Bronchial epithelial cell (primary cell): ENCODE results near the gene KAT6B. TPM values are rescaled to one million over a fixed set of nuclear protein-coding genes. Genes with fewer than 3 reads are reported as not detected.

Source experiments
- DNase-seq: peaks from one replicate; pipeline ENCODE4 v3.0.0-alpha.2; 2010; ENCODE audit warnings: low read depth
- FAIRE-seq: peaks from 2 replicates; lab custom pipeline; 2011; peaks lifted over from hg19 to GRCh38; lab: Jason Lieb, UNC
- H3K27me3 ChIP-seq: 2 replicates; pipeline ENCODE4 v1.5.1; 2011; ENCODE audit warnings: low read length; ENCODE audit not compliant: control insufficient read depth, insufficient read depth
- H3K36me3 ChIP-seq: 2 replicates; pipeline ENCODE4 v1.5.1; 2011; ENCODE audit warnings: low read length; ENCODE audit not compliant: control insufficient read depth, insufficient read depth
- H3K4me3 ChIP-seq: 2 replicates; pipeline ENCODE4 v1.5.1; 2011; ENCODE audit warnings: mild to moderate bottlenecking, low read depth, low read length, control low read depth
- total RNA-seq: library from RNA; depleted of rRNA; stranded (reverse); fragments of >200 nt; gene quantifications from 2 replicates; pipeline ENCODE4 v1.2.1, GENCODE V29; 2014
- TF ChIP-seq, protein P1 (sequence below): IDR thresholded peaks from 2 replicates; pipeline ENCODE4 v1.5.1; 2011; ENCODE audit warnings: mild to moderate bottlenecking, moderate library complexity, low read length, control low read depth, inconsistent platforms; ENCODE audit not compliant: insufficient read depth, severe bottlenecking

KAT6B gene
- total RNA-seq, 1 donor from 2014 or later = 8.7 TPM

DNA sequence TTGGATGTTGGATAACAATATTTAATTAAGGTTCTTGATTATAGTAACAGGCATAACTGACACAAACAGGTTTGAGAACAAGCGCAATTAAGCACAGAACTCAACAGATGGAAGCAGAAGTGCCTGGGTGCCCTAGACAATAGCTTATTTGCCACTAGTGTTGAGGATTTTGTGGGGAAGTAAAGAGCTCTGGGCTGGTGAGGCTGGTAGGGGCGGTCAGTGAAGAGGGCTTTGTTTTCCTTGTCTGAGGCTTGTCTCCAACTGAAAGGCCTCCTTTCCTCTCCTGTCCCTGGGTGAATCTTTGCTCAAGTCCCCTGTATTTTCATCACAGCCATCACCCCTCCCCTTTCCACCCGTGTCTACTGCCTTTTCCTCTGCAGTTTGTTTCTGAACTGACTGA, 104.6 kb downstream of the KAT6B start:
- Histone ChIP-seq H3K4me3 (no peak overlapping the region), H3K27me3 (no peaks in the 10 kb centered on the region), H3K36me3 (no peaks in the 10 kb centered on the region)
- DNase-seq (no peak), FAIRE-seq (no peak)
- TF ChIP-seq, protein P1, sequence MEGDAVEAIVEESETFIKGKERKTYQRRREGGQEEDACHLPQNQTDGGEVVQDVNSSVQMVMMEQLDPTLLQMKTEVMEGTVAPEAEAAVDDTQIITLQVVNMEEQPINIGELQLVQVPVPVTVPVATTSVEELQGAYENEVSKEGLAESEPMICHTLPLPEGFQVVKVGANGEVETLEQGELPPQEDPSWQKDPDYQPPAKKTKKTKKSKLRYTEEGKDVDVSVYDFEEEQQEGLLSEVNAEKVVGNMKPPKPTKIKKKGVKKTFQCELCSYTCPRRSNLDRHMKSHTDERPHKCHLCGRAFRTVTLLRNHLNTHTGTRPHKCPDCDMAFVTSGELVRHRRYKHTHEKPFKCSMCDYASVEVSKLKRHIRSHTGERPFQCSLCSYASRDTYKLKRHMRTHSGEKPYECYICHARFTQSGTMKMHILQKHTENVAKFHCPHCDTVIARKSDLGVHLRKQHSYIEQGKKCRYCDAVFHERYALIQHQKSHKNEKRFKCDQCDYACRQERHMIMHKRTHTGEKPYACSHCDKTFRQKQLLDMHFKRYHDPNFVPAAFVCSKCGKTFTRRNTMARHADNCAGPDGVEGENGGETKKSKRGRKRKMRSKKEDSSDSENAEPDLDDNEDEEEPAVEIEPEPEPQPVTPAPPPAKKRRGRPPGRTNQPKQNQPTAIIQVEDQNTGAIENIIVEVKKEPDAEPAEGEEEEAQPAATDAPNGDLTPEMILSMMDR = no peak

DNA sequence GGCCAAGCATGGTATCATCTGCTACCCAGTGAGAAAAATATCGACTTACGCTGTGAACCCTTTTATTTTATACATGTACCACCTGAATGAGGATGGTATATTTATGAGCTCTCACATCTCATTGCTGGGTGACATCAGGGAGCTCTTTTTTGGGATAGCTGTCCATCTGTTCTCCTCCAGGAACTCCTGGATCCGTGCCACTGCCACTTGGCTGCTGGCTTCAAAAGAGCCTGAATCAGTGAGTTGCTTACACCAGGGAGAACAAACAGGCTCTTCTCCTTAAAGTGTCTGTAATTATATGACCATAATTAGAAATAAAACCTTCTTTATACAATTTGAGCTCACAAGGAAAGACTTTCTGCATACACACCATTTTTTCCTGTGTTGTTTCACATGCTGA, 106.2 kb downstream of the KAT6B start:
- Histone ChIP-seq H3K27me3 (no peaks in the 10 kb centered on the region), H3K36me3 (no peaks in the 10 kb centered on the region), H3K4me3 (no peak overlapping the region)
- TF ChIP-seq, protein P1 = no peak
- no peak for DNase-seq
- FAIRE-seq = no peak

DNA sequence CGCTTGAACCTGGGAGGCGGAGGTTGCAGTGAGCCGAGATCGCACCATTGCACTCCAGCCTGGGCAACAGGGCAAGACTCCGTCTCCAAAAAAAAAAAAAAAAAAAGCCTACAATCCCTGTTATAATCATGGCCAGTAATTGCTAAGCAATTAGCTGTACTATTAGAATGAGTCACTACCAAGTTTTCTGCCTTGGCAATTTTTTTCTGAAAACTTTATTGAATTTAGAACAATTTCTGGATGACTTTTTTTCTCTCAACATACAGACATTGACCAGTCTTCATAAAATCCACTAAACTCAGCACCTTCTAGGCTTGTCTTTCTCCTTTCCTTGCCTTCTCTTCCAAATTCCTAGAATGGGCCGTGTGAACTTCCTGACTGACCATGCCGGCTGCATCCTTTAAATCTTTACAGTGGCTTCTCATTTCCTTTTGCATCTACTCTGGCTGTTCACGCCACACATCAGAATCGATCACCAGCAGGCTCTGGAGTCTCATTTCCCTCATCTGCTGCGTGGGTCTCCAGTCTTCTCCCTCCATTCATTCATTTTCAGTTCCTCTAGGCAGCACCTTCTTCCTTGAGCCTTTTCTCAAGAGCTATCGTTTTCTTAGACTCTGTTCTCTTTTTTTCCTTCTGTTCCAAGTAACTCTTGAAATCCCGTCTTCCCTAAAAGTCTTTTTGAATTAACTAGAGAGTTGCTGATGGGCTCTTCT, 107.9 kb downstream of the KAT6B start:
- DNase-seq = no peak
- TF ChIP-seq, protein P1 = no peak
- Histone ChIP-seq H3K4me3 (no peak overlapping the region), H3K27me3 (no peaks in the 10 kb centered on the region), H3K36me3 (no peaks in the 10 kb centered on the region)
- no peak for FAIRE-seq

DNA sequence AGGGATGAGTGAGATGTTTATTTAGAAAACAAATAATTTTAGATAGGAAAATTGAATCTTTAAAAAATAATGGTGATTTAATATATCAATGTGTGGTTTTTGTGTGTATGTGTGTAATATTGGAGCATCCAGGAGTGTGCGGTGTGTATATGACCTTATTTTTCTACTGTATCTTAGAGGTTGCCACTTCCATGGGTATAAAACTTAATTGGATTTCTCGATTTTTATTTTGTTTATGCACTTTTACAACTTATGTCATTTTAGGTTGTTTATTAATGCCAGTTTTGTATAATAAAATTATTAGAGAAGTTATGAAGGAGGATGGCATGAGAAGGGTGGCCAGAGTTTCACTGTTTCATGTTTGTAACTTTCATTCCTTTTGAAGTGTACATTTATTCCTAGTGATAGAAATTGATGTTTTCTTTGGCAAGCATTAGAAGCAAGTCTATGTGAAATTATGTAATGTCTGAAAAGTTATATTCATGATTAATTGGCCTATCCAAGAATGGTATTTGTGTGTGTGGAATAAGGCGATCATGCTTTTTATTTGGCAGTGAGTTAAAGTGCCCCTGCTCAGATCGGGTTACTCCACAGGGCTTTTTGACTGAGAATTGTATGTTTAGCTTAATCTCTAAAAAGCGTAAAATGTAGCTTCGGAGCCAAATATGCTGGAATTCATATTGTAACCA, 110.3 kb downstream of the KAT6B start:
- FAIRE-seq = no peak
- Histone ChIP-seq H3K36me3 (no peaks in the 10 kb centered on the region), H3K4me3 (no peak overlapping the region), H3K27me3 (no peaks in the 10 kb centered on the region)
- no peak for DNase-seq
- TF ChIP-seq, protein P1 = no peak

DNA sequence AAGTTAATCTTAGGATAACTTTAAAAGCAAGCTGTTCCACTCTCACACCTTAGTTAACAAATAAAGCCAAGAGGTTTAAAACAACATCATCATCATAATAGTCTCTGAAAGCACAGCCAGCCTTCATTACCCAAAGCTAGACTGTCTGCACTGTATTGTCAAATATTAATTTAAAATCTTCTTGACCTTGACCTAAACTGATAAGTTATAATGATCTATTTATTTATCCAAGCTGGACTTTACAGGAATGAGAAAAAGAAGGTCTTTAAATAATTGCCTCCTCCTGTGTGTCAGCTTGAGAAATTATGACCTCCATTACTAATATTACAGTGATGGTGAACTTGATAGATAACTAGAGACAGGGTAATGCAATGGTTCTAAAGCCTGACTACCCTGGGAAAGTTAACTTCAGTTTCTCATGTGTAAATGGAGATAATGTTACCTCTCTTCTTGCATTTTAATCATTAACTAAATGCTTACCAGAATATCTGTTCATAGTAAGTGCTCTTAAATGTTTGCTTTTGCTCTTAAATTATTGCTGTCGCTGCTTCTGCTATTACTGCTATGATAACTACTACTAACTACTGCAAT, 111.0 kb downstream of the KAT6B start:
- Histone ChIP-seq H3K4me3 (no peak overlapping the region), H3K27me3 (no peaks in the 10 kb centered on the region), H3K36me3 (no peaks in the 10 kb centered on the region)
- FAIRE-seq (no peak), DNase-seq (no peak)
- TF ChIP-seq, protein P1 = no peak
